ENCODE measurements around the gene CBFA2T3. TPM values are rescaled to one million over a fixed set of nuclear protein-coding genes. Genes with fewer than 3 reads are reported as not detected.

CBFA2T3 gene
- total and polyA plus RNA-seq, 4 donors = 4.7 to 11.8 (median 6.6) TPM

DNA sequence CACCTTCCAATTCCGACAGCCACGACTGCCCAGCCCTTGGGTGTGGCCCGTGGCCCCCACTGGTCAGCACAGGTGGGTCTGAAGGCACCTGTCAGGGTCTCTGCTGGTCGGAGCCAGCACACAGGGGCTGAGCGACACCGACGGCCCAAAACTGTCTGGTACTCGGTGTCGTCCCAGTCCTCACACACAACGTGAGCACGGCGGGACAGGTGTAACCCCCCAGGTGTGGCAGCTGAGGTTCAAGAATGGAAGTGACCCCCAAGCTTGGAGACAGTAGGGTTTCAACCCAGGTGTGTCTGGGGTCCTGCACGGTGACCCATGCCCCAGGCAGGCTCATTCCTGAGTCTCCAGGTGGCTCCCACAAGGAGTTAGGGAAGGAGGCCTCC is 121.3 kb downstream of the CBFA2T3 start:
- ATAC-seq (ENCODE audit: insufficient read depth, low FRiP score) (no peak), DNase-seq (no peak)
- H3K4me3 ChIP-seq = no peak overlapping the region
- TF ChIP-seq, protein P1, sequence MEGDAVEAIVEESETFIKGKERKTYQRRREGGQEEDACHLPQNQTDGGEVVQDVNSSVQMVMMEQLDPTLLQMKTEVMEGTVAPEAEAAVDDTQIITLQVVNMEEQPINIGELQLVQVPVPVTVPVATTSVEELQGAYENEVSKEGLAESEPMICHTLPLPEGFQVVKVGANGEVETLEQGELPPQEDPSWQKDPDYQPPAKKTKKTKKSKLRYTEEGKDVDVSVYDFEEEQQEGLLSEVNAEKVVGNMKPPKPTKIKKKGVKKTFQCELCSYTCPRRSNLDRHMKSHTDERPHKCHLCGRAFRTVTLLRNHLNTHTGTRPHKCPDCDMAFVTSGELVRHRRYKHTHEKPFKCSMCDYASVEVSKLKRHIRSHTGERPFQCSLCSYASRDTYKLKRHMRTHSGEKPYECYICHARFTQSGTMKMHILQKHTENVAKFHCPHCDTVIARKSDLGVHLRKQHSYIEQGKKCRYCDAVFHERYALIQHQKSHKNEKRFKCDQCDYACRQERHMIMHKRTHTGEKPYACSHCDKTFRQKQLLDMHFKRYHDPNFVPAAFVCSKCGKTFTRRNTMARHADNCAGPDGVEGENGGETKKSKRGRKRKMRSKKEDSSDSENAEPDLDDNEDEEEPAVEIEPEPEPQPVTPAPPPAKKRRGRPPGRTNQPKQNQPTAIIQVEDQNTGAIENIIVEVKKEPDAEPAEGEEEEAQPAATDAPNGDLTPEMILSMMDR (IDR thresholded peaks at IDR 0.05; ENCODE audit: control extremely low read depth, extremely low read depth) = no peak
- H3K9me3 ChIP-seq (ENCODE audit: control insufficient read depth in 4 of 4, insufficient read depth in 3 of 4, low read length in 3 of 4) = no peaks in the 10 kb centered on the region
- no peaks in the 10 kb centered on the region for H3K27me3 ChIP-seq (ENCODE audit: control insufficient read depth in 3 of 3, insufficient read depth in 3 of 3, low read length in 2 of 3)
- peaks cover 0 to 20% (median 18%) of the 10 kb centered on the region in 4 donors for H3K36me3 ChIP-seq (ENCODE audit: control insufficient read depth in 4 of 4, insufficient read depth in 4 of 4, low read length in 4 of 4)
- no peak overlapping the region for H3K9ac ChIP-seq (ENCODE audit: insufficient read depth in 1 of 2, low read length in 2 of 2)
- H3K4me1 ChIP-seq (ENCODE audit: control insufficient read depth in 5 of 5, insufficient read depth in 5 of 5, low read length in 5 of 5) = peaks cover 0 to 16% (median 7%) of the 10 kb centered on the region in 5 donors
- no peak overlapping the region for H3K27ac ChIP-seq (ENCODE audit: low read depth in 1 of 2, low read length in 1 of 2)
- WGBS, 2 donors = 82 to 92% methylated on average over 13 of the region's 13 CpGs

DNA sequence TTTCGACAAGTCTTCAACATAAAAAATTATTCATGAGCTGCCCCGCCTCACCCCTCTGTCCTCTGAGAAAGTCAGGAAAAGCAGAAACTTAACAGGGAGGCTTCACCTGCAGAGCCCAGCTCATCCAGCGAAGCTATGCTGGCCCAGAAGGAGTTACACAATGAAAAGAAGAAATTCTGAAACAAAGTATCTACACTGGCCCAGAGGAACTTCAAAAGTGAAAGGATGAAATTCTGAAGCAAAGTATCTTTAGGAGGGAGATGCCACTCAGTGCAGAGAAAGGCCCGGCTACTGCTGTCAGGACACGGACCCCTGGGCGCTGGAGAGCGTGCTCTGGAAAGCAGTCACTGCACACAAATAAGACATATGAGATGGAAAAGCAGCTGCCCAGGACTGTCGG is 121.8 kb downstream of the CBFA2T3 start:
- Histone ChIP-seq H3K4me1 (ENCODE audit: control insufficient read depth in 5 of 5, insufficient read depth in 5 of 5, low read length in 5 of 5) (peaks cover 0 to 16% (median 7%) of the 10 kb centered on the region in 5 donors), H3K27ac (ENCODE audit: low read depth in 1 of 2, low read length in 1 of 2) (no peak overlapping the region), H3K9ac (ENCODE audit: insufficient read depth in 1 of 2, low read length in 2 of 2) (no peak overlapping the region), H3K4me3 (no peak overlapping the region), H3K27me3 (ENCODE audit: control insufficient read depth in 3 of 3, insufficient read depth in 3 of 3, low read length in 2 of 3) (no peaks in the 10 kb centered on the region), H3K9me3 (ENCODE audit: control insufficient read depth in 4 of 4, insufficient read depth in 3 of 4, low read length in 3 of 4) (no peaks in the 10 kb centered on the region), H3K36me3 (ENCODE audit: control insufficient read depth in 4 of 4, insufficient read depth in 4 of 4, low read length in 4 of 4) (peaks cover 0 to 19% (median 18%) of the 10 kb centered on the region in 4 donors)
- WGBS, 2 donors = 69 to 82% methylated on average over 8 of the region's 8 CpGs
- TF ChIP-seq, protein P1 (IDR thresholded peaks at IDR 0.05; ENCODE audit: control extremely low read depth, extremely low read depth) = no peak
- no peak for DNase-seq
- ATAC-seq (ENCODE audit: insufficient read depth, low FRiP score) = no peak

DNA sequence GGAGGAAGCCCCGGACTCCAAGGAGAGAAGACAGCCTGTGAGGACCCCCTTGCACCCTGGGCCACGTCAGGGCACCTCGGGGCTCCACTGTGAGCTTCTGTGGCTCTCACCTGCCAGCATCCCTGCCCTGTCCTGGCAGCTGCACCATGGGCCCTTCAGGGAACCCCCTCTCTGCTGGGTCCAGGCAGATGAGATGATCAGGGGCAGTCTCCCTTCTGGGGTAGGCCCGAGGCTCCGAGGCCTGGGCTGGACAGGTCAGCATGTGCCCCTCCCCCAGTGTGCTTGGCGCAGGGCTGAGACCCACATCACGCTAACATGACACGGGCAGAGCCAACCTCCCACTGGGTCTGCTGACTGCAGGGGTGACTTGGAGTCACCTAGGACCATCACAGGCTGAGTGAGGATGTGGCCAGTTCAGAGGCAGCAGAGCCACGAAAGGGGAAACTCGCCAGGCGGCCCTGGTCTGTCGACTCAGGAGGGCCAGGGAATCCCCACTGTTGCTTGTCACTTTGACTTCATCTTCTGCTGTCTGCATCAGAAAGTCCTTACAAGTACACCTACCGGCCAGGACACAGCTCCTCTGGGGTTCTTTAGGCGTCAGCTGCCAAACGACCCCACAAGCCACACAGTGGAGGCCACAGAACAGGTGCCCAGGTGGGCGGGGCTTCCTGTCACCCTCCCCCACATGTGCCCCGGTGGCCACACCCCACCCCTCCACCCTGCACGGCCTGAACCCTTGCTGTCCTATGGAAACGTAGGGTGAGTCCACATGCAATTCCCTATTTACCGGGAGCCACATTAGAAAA is 122.5 kb downstream of the CBFA2T3 start:
- Histone ChIP-seq H3K9me3 (ENCODE audit: control insufficient read depth in 4 of 4, insufficient read depth in 3 of 4, low read length in 3 of 4) (no peaks in the 10 kb centered on the region), H3K27ac (ENCODE audit: low read depth in 1 of 2, low read length in 1 of 2) (no peak overlapping the region), H3K4me3 (no peak overlapping the region), H3K27me3 (ENCODE audit: control insufficient read depth in 3 of 3, insufficient read depth in 3 of 3, low read length in 2 of 3) (no peaks in the 10 kb centered on the region), H3K4me1 (ENCODE audit: control insufficient read depth in 5 of 5, insufficient read depth in 5 of 5, low read length in 5 of 5) (peaks cover 0 to 16% (median 7%) of the 10 kb centered on the region in 5 donors), H3K9ac (ENCODE audit: insufficient read depth in 1 of 2, low read length in 2 of 2) (no peak overlapping the region), H3K36me3 (ENCODE audit: control insufficient read depth in 4 of 4, insufficient read depth in 4 of 4, low read length in 4 of 4) (peaks cover 0 to 17% (median 11%) of the 10 kb centered on the region in 4 donors)
- TF ChIP-seq, protein P1 (IDR thresholded peaks at IDR 0.05; ENCODE audit: control extremely low read depth, extremely low read depth) = no peak
- WGBS, 2 donors = 47 to 62% methylated on average over 20 of the region's 20 CpGs
- ATAC-seq (ENCODE audit: insufficient read depth, low FRiP score) = no peak
- no peak for DNase-seq
